ENCODE measurements around the gene HMBS. TPM values are rescaled to one million over a fixed set of nuclear protein-coding genes. Genes with fewer than 3 reads are reported as not detected.

Gene HMBS
- total and polyA plus RNA-seq, 2 experiments from 2014 or later, result 101 to 107 TPM

DNA sequence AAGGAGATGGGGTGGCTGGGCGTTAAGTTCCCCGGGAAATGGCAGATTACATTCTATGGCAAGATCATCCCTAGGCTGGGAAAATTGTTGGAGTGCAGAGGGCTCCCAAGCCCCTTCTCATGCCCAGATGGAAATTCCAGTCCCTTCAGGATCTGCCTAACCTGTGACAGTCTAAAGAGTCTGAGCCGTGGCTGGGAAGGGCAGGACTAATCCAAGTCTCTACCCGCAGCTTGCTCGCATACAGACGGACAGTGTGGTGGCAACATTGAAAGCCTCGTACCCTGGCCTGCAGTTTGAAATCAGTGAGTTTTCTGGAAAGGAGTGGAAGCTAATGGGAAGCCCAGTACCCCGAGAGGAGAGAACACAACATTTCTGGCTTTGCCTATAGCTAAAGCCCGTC is 3.7 kb downstream of the HMBS start:
- Histone ChIP-seq H3K9me2 (ENCODE audit: insufficient read depth) (no peaks in the 10 kb centered on the region), H3K27ac (ENCODE audit: low read depth) (no peak overlapping the region), H3K4me3 (no peak overlapping the region), H3K27me3 (ENCODE audit: insufficient read depth) (no peaks in the 10 kb centered on the region), H4K20me1 (replicated peaks; ENCODE audit: insufficient read depth) (peaks cover 20% of the 10 kb centered on the region; the same call in 1 of the 2 replicates), H3F3A (replicated peaks; ENCODE audit: low read depth) (peaks cover 31% of the 10 kb centered on the region), H3K36me3 (ENCODE audit: insufficient read depth) (peaks cover 3% of the 10 kb centered on the region), H2AFZ (no peak overlapping the region), H3K79me2 (replicated peaks; ENCODE audit: insufficient read depth) (peaks cover 33% of the 10 kb centered on the region), H3K4me2 (no peak overlapping the region), H3K4me1 (ENCODE audit: insufficient read depth) (peaks cover 16% of the 10 kb centered on the region)
- no peak overlapping the region for H3K27ac Mint-ChIP-seq
- no peak for DNase-seq (ENCODE audit: low spot score)
- peaks cover 40% of the 10 kb centered on the region for H3K36me3 Mint-ChIP-seq (ENCODE audit: low read depth)
- peaks cover 12% of the 10 kb centered on the region for H3K4me1 Mint-ChIP-seq
- no peaks in the 10 kb centered on the region; the same call in 2 of the 3 replicates for H3K9me3 Mint-ChIP-seq
- H3K4me3 Mint-ChIP-seq, result no peak overlapping the region; the same call in 2 of the 3 replicates
- H3K27me3 Mint-ChIP-seq (ENCODE audit: insufficient read depth, low read depth, poor library complexity), result peaks cover 12% of the 10 kb centered on the region
- no peak for ATAC-seq
- TF ChIP-seq, protein P1, sequence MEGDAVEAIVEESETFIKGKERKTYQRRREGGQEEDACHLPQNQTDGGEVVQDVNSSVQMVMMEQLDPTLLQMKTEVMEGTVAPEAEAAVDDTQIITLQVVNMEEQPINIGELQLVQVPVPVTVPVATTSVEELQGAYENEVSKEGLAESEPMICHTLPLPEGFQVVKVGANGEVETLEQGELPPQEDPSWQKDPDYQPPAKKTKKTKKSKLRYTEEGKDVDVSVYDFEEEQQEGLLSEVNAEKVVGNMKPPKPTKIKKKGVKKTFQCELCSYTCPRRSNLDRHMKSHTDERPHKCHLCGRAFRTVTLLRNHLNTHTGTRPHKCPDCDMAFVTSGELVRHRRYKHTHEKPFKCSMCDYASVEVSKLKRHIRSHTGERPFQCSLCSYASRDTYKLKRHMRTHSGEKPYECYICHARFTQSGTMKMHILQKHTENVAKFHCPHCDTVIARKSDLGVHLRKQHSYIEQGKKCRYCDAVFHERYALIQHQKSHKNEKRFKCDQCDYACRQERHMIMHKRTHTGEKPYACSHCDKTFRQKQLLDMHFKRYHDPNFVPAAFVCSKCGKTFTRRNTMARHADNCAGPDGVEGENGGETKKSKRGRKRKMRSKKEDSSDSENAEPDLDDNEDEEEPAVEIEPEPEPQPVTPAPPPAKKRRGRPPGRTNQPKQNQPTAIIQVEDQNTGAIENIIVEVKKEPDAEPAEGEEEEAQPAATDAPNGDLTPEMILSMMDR (conservative IDR thresholded peaks at IDR 0.05; ENCODE audit: low read depth in 2 of 2), result no peak
- TF ChIP-seq POLR2AphosphoS5 (IDR thresholded peaks at IDR 0.05; ENCODE audit: low read depth), result no peak
- no peak for TF ChIP-seq ZNF114 (CRISPR knock-in tag; IDR thresholded peaks at IDR 0.05)
- TF ChIP-seq, protein P2, sequence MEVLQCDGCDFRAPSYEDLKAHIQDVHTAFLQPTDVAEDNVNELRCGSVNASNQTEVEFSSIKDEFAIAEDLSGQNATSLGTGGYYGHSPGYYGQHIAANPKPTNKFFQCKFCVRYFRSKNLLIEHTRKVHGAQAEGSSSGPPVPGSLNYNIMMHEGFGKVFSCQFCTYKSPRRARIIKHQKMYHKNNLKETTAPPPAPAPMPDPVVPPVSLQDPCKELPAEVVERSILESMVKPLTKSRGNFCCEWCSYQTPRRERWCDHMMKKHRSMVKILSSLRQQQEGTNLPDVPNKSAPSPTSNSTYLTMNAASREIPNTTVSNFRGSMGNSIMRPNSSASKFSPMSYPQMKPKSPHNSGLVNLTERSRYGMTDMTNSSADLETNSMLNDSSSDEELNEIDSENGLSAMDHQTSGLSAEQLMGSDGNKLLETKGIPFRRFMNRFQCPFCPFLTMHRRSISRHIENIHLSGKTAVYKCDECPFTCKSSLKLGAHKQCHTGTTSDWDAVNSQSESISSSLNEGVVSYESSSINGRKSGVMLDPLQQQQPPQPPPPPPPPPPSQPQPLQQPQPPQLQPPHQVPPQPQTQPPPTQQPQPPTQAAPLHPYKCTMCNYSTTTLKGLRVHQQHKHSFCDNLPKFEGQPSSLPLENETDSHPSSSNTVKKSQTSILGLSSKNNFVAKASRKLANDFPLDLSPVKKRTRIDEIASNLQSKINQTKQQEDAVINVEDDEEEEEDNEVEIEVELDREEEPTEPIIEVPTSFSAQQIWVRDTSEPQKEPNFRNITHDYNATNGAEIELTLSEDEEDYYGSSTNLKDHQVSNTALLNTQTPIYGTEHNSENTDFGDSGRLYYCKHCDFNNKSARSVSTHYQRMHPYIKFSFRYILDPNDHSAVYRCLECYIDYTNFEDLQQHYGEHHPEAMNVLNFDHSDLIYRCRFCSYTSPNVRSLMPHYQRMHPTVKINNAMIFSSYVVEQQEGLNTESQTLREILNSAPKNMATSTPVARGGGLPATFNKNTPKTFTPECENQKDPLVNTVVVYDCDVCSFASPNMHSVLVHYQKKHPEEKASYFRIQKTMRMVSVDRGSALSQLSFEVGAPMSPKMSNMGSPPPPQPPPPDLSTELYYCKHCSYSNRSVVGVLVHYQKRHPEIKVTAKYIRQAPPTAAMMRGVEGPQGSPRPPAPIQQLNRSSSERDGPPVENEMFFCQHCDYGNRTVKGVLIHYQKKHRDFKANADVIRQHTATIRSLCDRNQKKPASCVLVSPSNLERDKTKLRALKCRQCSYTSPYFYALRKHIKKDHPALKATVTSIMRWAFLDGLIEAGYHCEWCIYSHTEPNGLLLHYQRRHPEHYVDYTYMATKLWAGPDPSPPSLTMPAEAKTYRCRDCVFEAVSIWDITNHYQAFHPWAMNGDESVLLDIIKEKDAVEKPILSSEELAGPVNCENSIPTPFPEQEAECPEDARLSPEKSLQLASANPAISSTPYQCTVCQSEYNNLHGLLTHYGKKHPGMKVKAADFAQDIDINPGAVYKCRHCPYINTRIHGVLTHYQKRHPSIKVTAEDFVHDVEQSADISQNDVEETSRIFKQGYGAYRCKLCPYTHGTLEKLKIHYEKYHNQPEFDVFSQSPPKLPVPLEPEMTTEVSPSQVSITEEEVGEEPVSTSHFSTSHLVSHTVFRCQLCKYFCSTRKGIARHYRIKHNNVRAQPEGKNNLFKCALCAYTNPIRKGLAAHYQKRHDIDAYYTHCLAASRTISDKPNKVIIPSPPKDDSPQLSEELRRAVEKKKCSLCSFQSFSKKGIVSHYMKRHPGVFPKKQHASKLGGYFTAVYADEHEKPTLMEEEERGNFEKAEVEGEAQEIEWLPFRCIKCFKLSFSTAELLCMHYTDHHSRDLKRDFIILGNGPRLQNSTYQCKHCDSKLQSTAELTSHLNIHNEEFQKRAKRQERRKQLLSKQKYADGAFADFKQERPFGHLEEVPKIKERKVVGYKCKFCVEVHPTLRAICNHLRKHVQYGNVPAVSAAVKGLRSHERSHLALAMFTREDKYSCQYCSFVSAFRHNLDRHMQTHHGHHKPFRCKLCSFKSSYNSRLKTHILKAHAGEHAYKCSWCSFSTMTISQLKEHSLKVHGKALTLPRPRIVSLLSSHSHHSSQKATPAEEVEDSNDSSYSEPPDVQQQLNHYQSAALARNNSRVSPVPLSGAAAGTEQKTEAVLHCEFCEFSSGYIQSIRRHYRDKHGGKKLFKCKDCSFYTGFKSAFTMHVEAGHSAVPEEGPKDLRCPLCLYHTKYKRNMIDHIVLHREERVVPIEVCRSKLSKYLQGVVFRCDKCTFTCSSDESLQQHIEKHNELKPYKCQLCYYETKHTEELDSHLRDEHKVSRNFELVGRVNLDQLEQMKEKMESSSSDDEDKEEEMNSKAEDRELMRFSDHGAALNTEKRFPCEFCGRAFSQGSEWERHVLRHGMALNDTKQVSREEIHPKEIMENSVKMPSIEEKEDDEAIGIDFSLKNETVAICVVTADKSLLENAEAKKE (CRISPR knock-in tag; IDR thresholded peaks at IDR 0.05), result no peak
- TF ChIP-seq JUNB (IDR thresholded peaks at IDR 0.05; ENCODE audit: unreplicated experiment), result no peak
- TF ChIP-seq CREB1 (CRISPR knock-in tag; IDR thresholded peaks at IDR 0.05; ENCODE audit: low read depth), result no peak
- TF ChIP-seq, protein P3, sequence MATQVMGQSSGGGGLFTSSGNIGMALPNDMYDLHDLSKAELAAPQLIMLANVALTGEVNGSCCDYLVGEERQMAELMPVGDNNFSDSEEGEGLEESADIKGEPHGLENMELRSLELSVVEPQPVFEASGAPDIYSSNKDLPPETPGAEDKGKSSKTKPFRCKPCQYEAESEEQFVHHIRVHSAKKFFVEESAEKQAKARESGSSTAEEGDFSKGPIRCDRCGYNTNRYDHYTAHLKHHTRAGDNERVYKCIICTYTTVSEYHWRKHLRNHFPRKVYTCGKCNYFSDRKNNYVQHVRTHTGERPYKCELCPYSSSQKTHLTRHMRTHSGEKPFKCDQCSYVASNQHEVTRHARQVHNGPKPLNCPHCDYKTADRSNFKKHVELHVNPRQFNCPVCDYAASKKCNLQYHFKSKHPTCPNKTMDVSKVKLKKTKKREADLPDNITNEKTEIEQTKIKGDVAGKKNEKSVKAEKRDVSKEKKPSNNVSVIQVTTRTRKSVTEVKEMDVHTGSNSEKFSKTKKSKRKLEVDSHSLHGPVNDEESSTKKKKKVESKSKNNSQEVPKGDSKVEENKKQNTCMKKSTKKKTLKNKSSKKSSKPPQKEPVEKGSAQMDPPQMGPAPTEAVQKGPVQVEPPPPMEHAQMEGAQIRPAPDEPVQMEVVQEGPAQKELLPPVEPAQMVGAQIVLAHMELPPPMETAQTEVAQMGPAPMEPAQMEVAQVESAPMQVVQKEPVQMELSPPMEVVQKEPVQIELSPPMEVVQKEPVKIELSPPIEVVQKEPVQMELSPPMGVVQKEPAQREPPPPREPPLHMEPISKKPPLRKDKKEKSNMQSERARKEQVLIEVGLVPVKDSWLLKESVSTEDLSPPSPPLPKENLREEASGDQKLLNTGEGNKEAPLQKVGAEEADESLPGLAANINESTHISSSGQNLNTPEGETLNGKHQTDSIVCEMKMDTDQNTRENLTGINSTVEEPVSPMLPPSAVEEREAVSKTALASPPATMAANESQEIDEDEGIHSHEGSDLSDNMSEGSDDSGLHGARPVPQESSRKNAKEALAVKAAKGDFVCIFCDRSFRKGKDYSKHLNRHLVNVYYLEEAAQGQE (IDR thresholded peaks at IDR 0.05; ENCODE audit: unreplicated experiment), result no peak
- TF ChIP-seq EZH2phosphoT487 (IDR thresholded peaks at IDR 0.05; ENCODE audit: unreplicated experiment), result no peak
- TF ChIP-seq NANOG (IDR thresholded peaks at IDR 0.05; ENCODE audit: borderline replicate concordance), result no peak
- TF ChIP-seq EZH2 (IDR thresholded peaks at IDR 0.05; ENCODE audit: low read depth, unreplicated experiment), result no peak
- no peak for TF ChIP-seq ZNF331 (CRISPR knock-in tag; IDR thresholded peaks at IDR 0.05; ENCODE audit: low read depth)
- TF ChIP-seq, protein P4, sequence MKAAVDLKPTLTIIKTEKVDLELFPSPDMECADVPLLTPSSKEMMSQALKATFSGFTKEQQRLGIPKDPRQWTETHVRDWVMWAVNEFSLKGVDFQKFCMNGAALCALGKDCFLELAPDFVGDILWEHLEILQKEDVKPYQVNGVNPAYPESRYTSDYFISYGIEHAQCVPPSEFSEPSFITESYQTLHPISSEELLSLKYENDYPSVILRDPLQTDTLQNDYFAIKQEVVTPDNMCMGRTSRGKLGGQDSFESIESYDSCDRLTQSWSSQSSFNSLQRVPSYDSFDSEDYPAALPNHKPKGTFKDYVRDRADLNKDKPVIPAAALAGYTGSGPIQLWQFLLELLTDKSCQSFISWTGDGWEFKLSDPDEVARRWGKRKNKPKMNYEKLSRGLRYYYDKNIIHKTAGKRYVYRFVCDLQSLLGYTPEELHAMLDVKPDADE (IDR thresholded peaks at IDR 0.05), result no peak
- no peak for TF ChIP-seq STAT1 (IDR thresholded peaks at IDR 0.05; ENCODE audit: unreplicated experiment)

Measured in GM23338 (cell line).